K562 (cell line): ENCODE results near the gene SOX8. TPM values are rescaled to one million over a fixed set of nuclear protein-coding genes. Genes with fewer than 3 reads are reported as not detected.

Source experiments
- CEBPG ChIP-seq, 3 experiments: fragments of 200-800 bp in 1 of 3; sonication (Bioruptor generic) in 1 of 3; sonication (generic) in 1 of 3; formaldehyde crosslinking in 1 of 3; IDR thresholded peaks in 2 of 3; conservative IDR thresholded peaks in 1 of 3; 2 replicates each; pipeline versions ENCODE4 v1.6.1 to v1.8.0; 2016 to 2022; ENCODE audit warnings: missing compliant biosample characterization in 2 of 3, missing genetic modification characterization in 2 of 3, mild to moderate bottlenecking in 1 of 3, missing genetic modification reagents in 1 of 3
- DPF2 ChIP-seq: fragments of 450-650 bp; IDR thresholded peaks from 2 replicates; pipeline ENCODE4 v1.6.1; 2016
- EGR1 ChIP-seq: fragments of 450-650 bp; conservative IDR thresholded peaks from 2 replicates; pipeline ENCODE4 v1.6.1; 2017; ENCODE audit warnings: mild to moderate bottlenecking
- GATAD2B ChIP-seq: fragments of 450-650 bp; IDR thresholded peaks from 2 replicates; pipeline ENCODE4 v1.6.1; 2017; ENCODE audit warnings: mild to moderate bottlenecking, borderline replicate concordance
- JUND ChIP-seq, 2 experiments: IDR thresholded peaks; 2 replicates in 1 of 2; 3 replicates in 1 of 2; pipeline ENCODE4 v1.6.1; 2011; ENCODE audit warnings: borderline replicate concordance in 2 of 2, low read depth in 2 of 2, low read length in 2 of 2, improper control_type of control experiment in 1 of 2, missing biosample characterization in 1 of 2, missing genetic modification characterization in 1 of 2, missing genetic modification reagents in 1 of 2
- KAT2B ChIP-seq: IDR thresholded peaks from one replicate; pipeline ENCODE4 v1.6.1; 2012; ENCODE audit warnings: low read depth, mild to moderate bottlenecking, control low read depth, inconsistent platforms, low read length, moderate library complexity
- MYNN ChIP-seq, 2 experiments: sonication (generic); formaldehyde crosslinking in 1 of 2; IDR thresholded peaks; 2 replicates each; pipeline versions ENCODE4 v1.5.0 to v1.6.1; 2016 to 2020; ENCODE audit warnings: antibody characterized with exemption in 1 of 2, missing genetic modification reagents in 1 of 2
- NFIC ChIP-seq: fragments of 450-650 bp; IDR thresholded peaks from 2 replicates; pipeline ENCODE4 v1.6.1; 2017; ENCODE audit warnings: mild to moderate bottlenecking, inconsistent platforms
- NONO ChIP-seq, 2 experiments: fragments of 200-400 bp in 1 of 2; fragments of 450-650 bp in 1 of 2; formaldehyde crosslinking in 1 of 2; IDR thresholded peaks; 2 replicates each; pipeline ENCODE4 v1.6.1; 2017; ENCODE audit warnings: low read depth in 2 of 2, mild to moderate bottlenecking in 2 of 2, moderate library complexity in 2 of 2, low read length in 1 of 2
- RBM17 ChIP-seq: fragments of 200-400 bp; formaldehyde crosslinking; IDR thresholded peaks from 2 replicates; pipeline ENCODE4 v1.6.1; 2017; ENCODE audit warnings: low read depth, mild to moderate bottlenecking, low read length, borderline replicate concordance
- RFX7 ChIP-seq: fragments of 250-450 bp; sonication (Bioruptor Pico); IDR thresholded peaks from 2 replicates; pipeline ENCODE4 v1.5.1; 2021; ENCODE audit warnings: mild to moderate bottlenecking
- TFAM ChIP-seq: fragments of 250-450 bp; sonication (Bioruptor Pico); conservative IDR thresholded peaks from 2 replicates; pipeline ENCODE4 v1.5.0; 2021; ENCODE audit warnings: mild to moderate bottlenecking, moderate library complexity
- WHSC1 ChIP-seq: IDR thresholded peaks from one replicate; pipeline ENCODE4 v1.6.1; 2012; ENCODE audit warnings: low read length, control low read depth, inconsistent platforms
- ZZZ3 ChIP-seq: fragments of 450-650 bp; IDR thresholded peaks from 2 replicates; pipeline ENCODE4 v1.6.1; 2016; ENCODE audit warnings: antibody characterized with exemption, mild to moderate bottlenecking, moderate library complexity
- polyA plus RNA-seq, 8 experiments: library from polyadenylated mRNA; depleted of rRNA in 4 of 8; stranded (reverse) in 5 of 8; unstranded in 3 of 8; fragments of >200 nt; fragmentation: Nextera tagmentation in 2 of 8; fragmentation: Illumina TruSeq in 1 of 8; extraction: Ambion mirVana in 2 of 8; extraction: Trizol in 1 of 8; gene quantifications; 2 replicates each; pipeline versions ENCODE4 v1.2.1 to v1.2.3, GENCODE V29; 2011 to 2014; ENCODE audit warnings: inconsistent platforms in 1 of 8, missing spikeins in 1 of 8
- total RNA-seq, 7 experiments: library from RNA; depleted of rRNA in 6 of 7; stranded (reverse); fragments of >200 nt in 6 of 7; fragmentation: Illumina TruSeq in 2 of 7; extraction: Trizol in 2 of 7; gene quantifications; 2 replicates each; pipeline versions ENCODE4 v1.2.1 to v1.2.3, GENCODE V29; 2011 to 2021; ENCODE audit warnings: low replicate concordance in 1 of 7
- TF ChIP-seq, protein P1 (sequence below), 2 experiments: fragments of 450-650 bp in 1 of 2; sonication (generic) in 1 of 2; formaldehyde crosslinking in 1 of 2; IDR thresholded peaks; 2 replicates each; pipeline versions ENCODE4 v1.7.1 to v1.9.0; 2016 to 2022; ENCODE audit warnings: inconsistent platforms in 1 of 2, mild to moderate bottlenecking in 1 of 2, missing genetic modification reagents in 1 of 2
- TF ChIP-seq, protein P2 (sequence below): fragments of 450-650 bp; IDR thresholded peaks from 2 replicates; pipeline ENCODE4 v1.6.1; 2017; ENCODE audit warnings: antibody characterized with exemption

SOX8 gene
- total and polyA plus RNA-seq, 9 of the 15 experiments (the other 6 are each of a cell fraction or from before 2014, with no cell fraction given) = 0.07 to 0.15 (median 0.15) TPM; not detected in 6

DNA sequence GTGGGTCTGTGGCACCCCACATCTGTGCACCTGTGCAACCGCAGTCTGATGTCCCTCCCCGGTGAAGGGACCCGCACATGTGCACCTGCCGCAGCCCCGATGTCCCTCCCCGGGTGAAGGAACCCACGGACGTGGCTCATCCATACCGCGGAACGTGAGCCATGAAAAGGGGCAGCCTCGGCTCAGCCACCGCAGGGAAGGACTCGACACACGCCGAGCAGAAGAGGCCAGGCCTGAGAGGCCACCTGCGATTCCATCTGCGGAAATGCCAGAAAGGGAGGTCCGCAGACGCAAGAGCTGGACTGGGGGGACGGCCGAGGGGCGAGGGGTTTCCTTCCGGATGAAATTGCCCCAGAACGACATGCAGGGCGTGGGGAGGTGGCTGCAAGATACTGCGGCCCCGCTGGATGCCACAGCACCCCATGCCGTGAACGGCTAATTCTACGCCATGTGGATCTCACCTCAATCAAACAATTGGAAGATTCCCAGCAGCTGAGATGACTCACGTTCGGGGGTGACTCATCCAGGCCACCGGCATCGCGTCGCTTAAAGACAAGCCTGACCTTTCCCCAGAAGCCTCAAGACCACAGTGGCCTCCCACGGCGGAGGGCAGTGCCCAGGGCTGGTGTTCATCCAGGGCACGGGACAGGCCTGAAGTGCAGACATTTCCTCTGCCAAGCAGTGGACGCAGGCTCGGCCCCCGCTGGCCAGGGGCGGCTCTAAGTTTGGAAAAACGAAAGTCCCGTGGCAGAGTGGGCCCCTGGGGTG lies 21.0 kb downstream of the SOX8 start (continued):
- TF ChIP-seq TFAM (CRISPR knock-in tag) = no peak
- TF ChIP-seq, protein P1, sequence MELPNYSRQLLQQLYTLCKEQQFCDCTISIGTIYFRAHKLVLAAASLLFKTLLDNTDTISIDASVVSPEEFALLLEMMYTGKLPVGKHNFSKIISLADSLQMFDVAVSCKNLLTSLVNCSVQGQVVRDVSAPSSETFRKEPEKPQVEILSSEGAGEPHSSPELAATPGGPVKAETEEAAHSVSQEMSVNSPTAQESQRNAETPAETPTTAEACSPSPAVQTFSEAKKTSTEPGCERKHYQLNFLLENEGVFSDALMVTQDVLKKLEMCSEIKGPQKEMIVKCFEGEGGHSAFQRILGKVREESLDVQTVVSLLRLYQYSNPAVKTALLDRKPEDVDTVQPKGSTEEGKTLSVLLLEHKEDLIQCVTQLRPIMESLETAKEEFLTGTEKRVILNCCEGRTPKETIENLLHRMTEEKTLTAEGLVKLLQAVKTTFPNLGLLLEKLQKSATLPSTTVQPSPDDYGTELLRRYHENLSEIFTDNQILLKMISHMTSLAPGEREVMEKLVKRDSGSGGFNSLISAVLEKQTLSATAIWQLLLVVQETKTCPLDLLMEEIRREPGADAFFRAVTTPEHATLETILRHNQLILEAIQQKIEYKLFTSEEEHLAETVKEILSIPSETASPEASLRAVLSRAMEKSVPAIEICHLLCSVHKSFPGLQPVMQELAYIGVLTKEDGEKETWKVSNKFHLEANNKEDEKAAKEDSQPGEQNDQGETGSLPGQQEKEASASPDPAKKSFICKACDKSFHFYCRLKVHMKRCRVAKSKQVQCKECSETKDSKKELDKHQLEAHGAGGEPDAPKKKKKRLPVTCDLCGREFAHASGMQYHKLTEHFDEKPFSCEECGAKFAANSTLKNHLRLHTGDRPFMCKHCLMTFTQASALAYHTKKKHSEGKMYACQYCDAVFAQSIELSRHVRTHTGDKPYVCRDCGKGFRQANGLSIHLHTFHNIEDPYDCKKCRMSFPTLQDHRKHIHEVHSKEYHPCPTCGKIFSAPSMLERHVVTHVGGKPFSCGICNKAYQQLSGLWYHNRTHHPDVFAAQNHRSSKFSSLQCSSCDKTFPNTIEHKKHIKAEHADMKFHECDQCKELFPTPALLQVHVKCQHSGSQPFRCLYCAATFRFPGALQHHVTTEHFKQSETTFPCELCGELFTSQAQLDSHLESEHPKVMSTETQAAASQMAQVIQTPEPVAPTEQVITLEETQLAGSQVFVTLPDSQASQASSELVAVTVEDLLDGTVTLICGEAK (IDR thresholded peaks at IDR 0.05) = no peak
- TF ChIP-seq, protein P1 (CRISPR knock-in tag; IDR thresholded peaks at IDR 0.05) = no peak
- TF ChIP-seq RFX7 (CRISPR knock-in tag) = no peak
- TF ChIP-seq GATAD2B = no peak
- TF ChIP-seq DPF2 = peak; percentile 78
- TF ChIP-seq KAT2B = no peak
- peak; percentile 98 for TF ChIP-seq JUND (IDR thresholded peaks at IDR 0.05; ENCODE audit: borderline replicate concordance, low read depth, low read length)
- TF ChIP-seq JUND (tag; IDR thresholded peaks at IDR 0.05; ENCODE audit: borderline replicate concordance, low read depth, low read length) = peak; percentile 96
- TF ChIP-seq NFIC = peak; percentile 52
- no peak for TF ChIP-seq ZZZ3
- no peak for TF ChIP-seq CEBPG (CRISPR knock-in tag; IDR thresholded peaks at IDR 0.05)
- no peak for TF ChIP-seq CEBPG (tag; conservative IDR thresholded peaks at IDR 0.05 in 1 of 2, IDR thresholded peaks at IDR 0.05 in 1 of 2)
- no peak for TF ChIP-seq RBM17
- no peak for TF ChIP-seq EGR1
- TF ChIP-seq MYNN (IDR thresholded peaks at IDR 0.05) = peak; percentile 41; the same call in 1 of the 2 replicates
- TF ChIP-seq MYNN (CRISPR knock-in tag; IDR thresholded peaks at IDR 0.05) = no peak
- TF ChIP-seq NONO (IDR thresholded peaks at IDR 0.05; ENCODE audit: low read depth in 2 of 2, low read length in 1 of 2) = no peak
- TF ChIP-seq WHSC1 = no peak
- TF ChIP-seq, protein P2, sequence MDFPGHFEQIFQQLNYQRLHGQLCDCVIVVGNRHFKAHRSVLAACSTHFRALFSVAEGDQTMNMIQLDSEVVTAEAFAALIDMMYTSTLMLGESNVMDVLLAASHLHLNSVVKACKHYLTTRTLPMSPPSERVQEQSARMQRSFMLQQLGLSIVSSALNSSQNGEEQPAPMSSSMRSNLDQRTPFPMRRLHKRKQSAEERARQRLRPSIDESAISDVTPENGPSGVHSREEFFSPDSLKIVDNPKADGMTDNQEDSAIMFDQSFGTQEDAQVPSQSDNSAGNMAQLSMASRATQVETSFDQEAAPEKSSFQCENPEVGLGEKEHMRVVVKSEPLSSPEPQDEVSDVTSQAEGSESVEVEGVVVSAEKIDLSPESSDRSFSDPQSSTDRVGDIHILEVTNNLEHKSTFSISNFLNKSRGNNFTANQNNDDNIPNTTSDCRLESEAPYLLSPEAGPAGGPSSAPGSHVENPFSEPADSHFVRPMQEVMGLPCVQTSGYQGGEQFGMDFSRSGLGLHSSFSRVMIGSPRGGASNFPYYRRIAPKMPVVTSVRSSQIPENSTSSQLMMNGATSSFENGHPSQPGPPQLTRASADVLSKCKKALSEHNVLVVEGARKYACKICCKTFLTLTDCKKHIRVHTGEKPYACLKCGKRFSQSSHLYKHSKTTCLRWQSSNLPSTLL = no peak
